Peyer's patch (tissue), 4 donors: Measurements from ENCODE around the gene TREM2.

Experiments used
- POLR2A ChIP-seq, 2 donors: fragments of 450-650 bp; IDR thresholded peaks; one replicate each; pipeline ENCODE4 v1.5.1; 2017; ENCODE audit warnings: antibody characterized with exemption in 2 of 2, mild to moderate bottlenecking in 2 of 2, moderate library complexity in 2 of 2
- TF ChIP-seq, protein P1 (sequence below), 6 experiments: fragments of 450-650 bp in 4 of 6; fragments of 200-600 bp in 2 of 6; sonication (generic) in 1 of 6; IDR thresholded peaks; one replicate each; pipeline ENCODE4 v1.5.1; 2017 to 2019; ENCODE audit warnings: antibody characterized with exemption in 6 of 6, mild to moderate bottlenecking in 3 of 6, moderate library complexity in 1 of 6

DNA sequence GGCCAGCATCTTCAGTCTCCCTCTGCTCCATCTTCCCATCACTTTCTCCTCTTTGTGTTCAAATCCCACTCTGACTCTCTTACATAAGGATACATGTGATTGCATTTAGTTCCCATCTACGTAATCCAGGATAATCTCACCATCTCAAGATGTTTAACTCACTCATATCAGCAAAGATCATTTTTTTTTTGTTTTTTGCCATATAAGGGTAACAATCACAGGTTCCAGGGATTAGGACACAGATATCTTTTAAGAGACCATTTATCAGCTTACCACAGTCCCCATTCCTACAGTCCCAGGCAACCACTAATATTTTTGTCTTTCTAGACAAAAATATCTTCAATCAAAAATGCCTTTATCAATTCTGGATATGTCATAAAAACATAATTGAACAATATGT lies 41.2 kb upstream of the TREM2 start:
- TF ChIP-seq, protein P1, sequence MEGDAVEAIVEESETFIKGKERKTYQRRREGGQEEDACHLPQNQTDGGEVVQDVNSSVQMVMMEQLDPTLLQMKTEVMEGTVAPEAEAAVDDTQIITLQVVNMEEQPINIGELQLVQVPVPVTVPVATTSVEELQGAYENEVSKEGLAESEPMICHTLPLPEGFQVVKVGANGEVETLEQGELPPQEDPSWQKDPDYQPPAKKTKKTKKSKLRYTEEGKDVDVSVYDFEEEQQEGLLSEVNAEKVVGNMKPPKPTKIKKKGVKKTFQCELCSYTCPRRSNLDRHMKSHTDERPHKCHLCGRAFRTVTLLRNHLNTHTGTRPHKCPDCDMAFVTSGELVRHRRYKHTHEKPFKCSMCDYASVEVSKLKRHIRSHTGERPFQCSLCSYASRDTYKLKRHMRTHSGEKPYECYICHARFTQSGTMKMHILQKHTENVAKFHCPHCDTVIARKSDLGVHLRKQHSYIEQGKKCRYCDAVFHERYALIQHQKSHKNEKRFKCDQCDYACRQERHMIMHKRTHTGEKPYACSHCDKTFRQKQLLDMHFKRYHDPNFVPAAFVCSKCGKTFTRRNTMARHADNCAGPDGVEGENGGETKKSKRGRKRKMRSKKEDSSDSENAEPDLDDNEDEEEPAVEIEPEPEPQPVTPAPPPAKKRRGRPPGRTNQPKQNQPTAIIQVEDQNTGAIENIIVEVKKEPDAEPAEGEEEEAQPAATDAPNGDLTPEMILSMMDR (IDR thresholded peaks at IDR 0.05): no peak
- no peak for TF ChIP-seq POLR2A (IDR thresholded peaks at IDR 0.05)
